OCI-LY3 (cell line): Measurements from ENCODE around the gene SIAE.

Experiments used
- EZH2phosphoT487 ChIP-seq: fragments of 200-600 bp; shearing (Covaris generic); IDR thresholded peaks from 2 replicates; pipeline ENCODE4 v1.6.1; 2018; ENCODE audit warnings: antibody characterized with exemption, mixed run types, low read depth
- TF ChIP-seq, protein P1 (sequence below): fragments of 200-600, 300-600 bp; sonication (generic); IDR thresholded peaks from 2 replicates; pipeline ENCODE4 v1.5.1; 2014; ENCODE audit warnings: antibody characterized with exemption, low read length, low read depth

DNA sequence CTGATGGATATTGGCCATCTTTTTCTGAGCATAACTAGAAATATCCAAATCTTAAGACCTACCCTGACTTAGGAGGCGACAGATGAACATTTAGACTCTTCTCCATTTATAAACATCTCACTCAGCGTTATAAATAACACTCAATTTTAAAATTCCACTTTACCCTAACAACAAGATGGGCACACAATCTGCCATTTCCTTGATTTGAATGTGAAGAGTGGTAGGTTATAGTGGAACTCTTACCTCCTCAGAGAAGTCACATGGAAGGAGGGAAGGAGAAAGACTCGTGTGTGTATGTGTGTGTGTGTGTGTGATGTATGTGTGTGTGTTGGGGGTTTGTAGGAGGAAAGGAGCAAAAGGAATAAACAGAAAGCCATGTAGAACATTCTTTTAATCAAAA is 15.0 kb downstream of the SIAE start:
- TF ChIP-seq, protein P1, sequence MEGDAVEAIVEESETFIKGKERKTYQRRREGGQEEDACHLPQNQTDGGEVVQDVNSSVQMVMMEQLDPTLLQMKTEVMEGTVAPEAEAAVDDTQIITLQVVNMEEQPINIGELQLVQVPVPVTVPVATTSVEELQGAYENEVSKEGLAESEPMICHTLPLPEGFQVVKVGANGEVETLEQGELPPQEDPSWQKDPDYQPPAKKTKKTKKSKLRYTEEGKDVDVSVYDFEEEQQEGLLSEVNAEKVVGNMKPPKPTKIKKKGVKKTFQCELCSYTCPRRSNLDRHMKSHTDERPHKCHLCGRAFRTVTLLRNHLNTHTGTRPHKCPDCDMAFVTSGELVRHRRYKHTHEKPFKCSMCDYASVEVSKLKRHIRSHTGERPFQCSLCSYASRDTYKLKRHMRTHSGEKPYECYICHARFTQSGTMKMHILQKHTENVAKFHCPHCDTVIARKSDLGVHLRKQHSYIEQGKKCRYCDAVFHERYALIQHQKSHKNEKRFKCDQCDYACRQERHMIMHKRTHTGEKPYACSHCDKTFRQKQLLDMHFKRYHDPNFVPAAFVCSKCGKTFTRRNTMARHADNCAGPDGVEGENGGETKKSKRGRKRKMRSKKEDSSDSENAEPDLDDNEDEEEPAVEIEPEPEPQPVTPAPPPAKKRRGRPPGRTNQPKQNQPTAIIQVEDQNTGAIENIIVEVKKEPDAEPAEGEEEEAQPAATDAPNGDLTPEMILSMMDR = no peak
- TF ChIP-seq EZH2phosphoT487 = no peak
